Mesendoderm (in vitro differentiated cells): ENCODE measurements around the gene ZNF674. TPM values are rescaled to one million over a fixed set of nuclear protein-coding genes. Genes with fewer than 3 reads are reported as not detected.
"Not testable (repeated sequence)": the region's sequence is repeated elsewhere in the genome, so short reads cannot be mapped to it uniquely, and the experiment has no call there.

ENCODE experiments used
- DNase-seq: peaks from one replicate; pipeline ENCODE4 v3.0.0; 2013
- H2AK5ac ChIP-seq: 2 replicates; pipeline ENCODE4 v1.6.1; 2013; ENCODE audit warnings: low read length, inconsistent platforms
- H2BK120ac ChIP-seq: 2 replicates; pipeline ENCODE4 v1.6.1; 2013; ENCODE audit warnings: low read depth, mild to moderate bottlenecking, low read length, moderate library complexity, mixed read lengths
- H2BK15ac ChIP-seq: replicated peaks from 2 replicates; pipeline ENCODE4 v1.6.1; 2013; ENCODE audit warnings: low read depth, mild to moderate bottlenecking, moderate library complexity
- H2BK5ac ChIP-seq: 2 replicates; pipeline ENCODE4 v1.6.1; 2013; ENCODE audit warnings: low read length, inconsistent platforms
- H3K18ac ChIP-seq: 2 replicates; pipeline ENCODE4 v1.6.1; 2013; ENCODE audit warnings: mild to moderate bottlenecking, low read length, mixed read lengths
- H3K23ac ChIP-seq: one replicate; pipeline ENCODE4 v1.6.1; 2013; ENCODE audit warnings: low read length
- H3K27ac ChIP-seq: 2 replicates; pipeline ENCODE4 v1.5.1; 2013; ENCODE audit warnings: low read depth, mild to moderate bottlenecking, inconsistent platforms, low read length, moderate library complexity
- H3K27me3 ChIP-seq: 2 replicates; pipeline ENCODE4 v1.6.1; 2013; ENCODE audit warnings: low read length, control low read depth, mild to moderate bottlenecking, inconsistent platforms; ENCODE audit not compliant: insufficient read depth, poor library complexity
- H3K36me3 ChIP-seq: 2 replicates; pipeline ENCODE4 v1.6.1; 2013; ENCODE audit warnings: low read length, inconsistent platforms; ENCODE audit not compliant: control insufficient read depth, insufficient read depth
- H3K4ac ChIP-seq: one replicate; pipeline ENCODE4 v1.6.1; 2013; ENCODE audit warnings: low read depth, mild to moderate bottlenecking, low read length, moderate library complexity
- H3K4me1 ChIP-seq: 2 replicates; pipeline ENCODE4 v1.6.1; 2013; ENCODE audit warnings: low read depth, low read length, inconsistent platforms; ENCODE audit not compliant: control insufficient read depth
- H3K4me2 ChIP-seq: 2 replicates; pipeline ENCODE4 v1.6.1; 2013; ENCODE audit warnings: low read length
- H3K4me3 ChIP-seq: 2 replicates; pipeline ENCODE4 v1.5.1; 2013; ENCODE audit warnings: mild to moderate bottlenecking, low read length
- H3K56ac ChIP-seq: one replicate; pipeline ENCODE4 v1.6.1; 2013; ENCODE audit warnings: low read length
- H3K79me1 ChIP-seq: 2 replicates; pipeline ENCODE4 v1.6.1; 2013; ENCODE audit warnings: low read length, inconsistent platforms
- H3K79me2 ChIP-seq: 2 replicates; pipeline ENCODE4 v1.6.1; 2013; ENCODE audit warnings: mild to moderate bottlenecking, low read length; ENCODE audit not compliant: control insufficient read depth, insufficient read depth
- H3K9ac ChIP-seq: 2 replicates; pipeline ENCODE4 v1.6.1; 2013; ENCODE audit warnings: low read length, inconsistent platforms
- H4K5ac ChIP-seq: one replicate; pipeline ENCODE4 v1.6.1; 2013; ENCODE audit warnings: low read length
- H4K8ac ChIP-seq: one replicate; pipeline ENCODE4 v1.6.1; 2013; ENCODE audit warnings: low read depth, mild to moderate bottlenecking, control low read depth, low read length, moderate library complexity
- WGBS: extraction: QIAGEN DNeasy Blood & Tissue Kit; methylation state at CpG from one replicate; pipeline ENCODE4 v1.1.7; 2013; ENCODE audit warnings: low lambda C conversion rate, missing lambda C conversion rate; ENCODE audit not compliant: insufficient coverage; ENCODE audit errors: extremely low coverage; 5-methylcytosine and 5-hydroxymethylcytosine counted together
- small RNA-seq: library from polyadenylated mRNA; stranded (forward); fragments of <200 nt; extraction: miRNeasy Mini kit (QIAGEN cat#:217004); gene quantifications from one replicate; pipeline ENCODE3, GENCODE V24; 2013; ENCODE audit not compliant: insufficient read depth

The ZNF674 gene

GRCh38 chrX:46460801-46461659 is 84.2 kb downstream of the ZNF674 start:
- not testable (repeated sequence) for H3K56ac ChIP-seq, H3K4me2 ChIP-seq, H3K36me3 ChIP-seq, H3K79me2 ChIP-seq, H3K9ac ChIP-seq, H3K18ac ChIP-seq, H2BK5ac ChIP-seq, H3K79me1 ChIP-seq, H2AK5ac ChIP-seq, H3K4ac ChIP-seq, DNase-seq, H2BK120ac ChIP-seq, H2BK15ac ChIP-seq, H3K27me3 ChIP-seq, H3K4me3 ChIP-seq, H4K5ac ChIP-seq, H3K27ac ChIP-seq, H3K23ac ChIP-seq, H3K4me1 ChIP-seq, H4K8ac ChIP-seq
- no CpG with 5 or more reads among the region's 8 CpGs for WGBS

GRCh38 chrX:46459603-46460002 is 85.6 kb downstream of the ZNF674 start:
- Histone ChIP-seq H3K4ac (no peak overlapping the region), H3K27me3 (no peaks in the 10 kb centered on the region), H3K79me1 (no peaks in the 10 kb centered on the region), H3K79me2 (no peaks in the 10 kb centered on the region), H2BK5ac (no peak overlapping the region), H3K9ac (no peak overlapping the region), H3K56ac (no peak overlapping the region), H3K36me3 (no peaks in the 10 kb centered on the region), H2BK15ac (no peak overlapping the region), H3K4me1 (no peaks in the 10 kb centered on the region), H2BK120ac (no peak overlapping the region), H3K27ac (no peak overlapping the region), H4K5ac (no peak overlapping the region), H3K4me3 (no peak overlapping the region), H3K18ac (no peak overlapping the region), H3K4me2 (no peak overlapping the region), H2AK5ac (no peak overlapping the region), H3K23ac (no peak overlapping the region), H4K8ac (no peak overlapping the region)
- DNase-seq = peak; percentile 26
- no CpG with 5 or more reads among the region's 3 CpGs for WGBS

GRCh38 chrX:46456125-46456922 is 88.9 kb downstream of the ZNF674 start:
- H3K36me3 ChIP-seq = no peaks in the 10 kb centered on the region
- no peaks in the 10 kb centered on the region for H3K79me1 ChIP-seq
- no peak overlapping the region for H3K56ac ChIP-seq
- H3K9ac ChIP-seq = no peak overlapping the region
- no peak overlapping the region for H2BK5ac ChIP-seq
- H3K27ac ChIP-seq = no peak overlapping the region
- no peaks in the 10 kb centered on the region for H3K79me2 ChIP-seq
- no peak overlapping the region for H3K23ac ChIP-seq
- H3K18ac ChIP-seq = no peak overlapping the region
- no peak overlapping the region for H4K8ac ChIP-seq
- H3K4me3 ChIP-seq = no peak overlapping the region
- H2AK5ac ChIP-seq = no peak overlapping the region
- no peaks in the 10 kb centered on the region for H3K4me1 ChIP-seq
- WGBS = no CpG with 5 or more reads among the region's 3 CpGs
- H3K4me2 ChIP-seq = no peak overlapping the region
- H3K27me3 ChIP-seq = no peaks in the 10 kb centered on the region
- H2BK120ac ChIP-seq = no peak overlapping the region
- no peak overlapping the region for H3K4ac ChIP-seq
- peak; percentile 2 for DNase-seq
- no peak overlapping the region for H4K5ac ChIP-seq
- H2BK15ac ChIP-seq = no peak overlapping the region

Small RNAs within 50 kb of the gene (small RNA-seq; reads per million reads assigned to genes)
- gene RF00017 = not detected
- gene RNU6-50P = not detected
